ENCODE measurements around the gene SOS2. TPM values are rescaled to one million over a fixed set of nuclear protein-coding genes. Genes with fewer than 3 reads are reported as not detected.

Gene SOS2
- total RNA-seq, 1 donor from 2014 or later = 32.0 TPM

- CTCF ChIA-PET = interaction anchor here (0.6 to 2.0 kb wide), 8 partner anchors 12 to 264 kb away, joined by 3 to 16 read pairs (median 4); partner anchors contain the start of gene NEMF
- intact Hi-C loops (cut with micrococcal nuclease) = loop anchor here (1.0 to 10.0 kb wide), 10 partner anchors 114 to 652 kb away; partner anchors contain the start of genes DMAC2L, L2HGDH, MAP4K5 and MGAT2
- peaks cover 51% of the 10 kb centered on the region for H3K4me1 Mint-ChIP-seq
- H3K4me3 Mint-ChIP-seq = peak within 1 kb of the TSS; percentile 95
- no peaks in the 10 kb centered on the region for H3K9me3 Mint-ChIP-seq
- ATAC-seq (ENCODE audit: low read depth) (peak; percentile 96), DNase-seq (peak; percentile 97)
- peak within 1 kb of the TSS; percentile 97 for H3K27ac Mint-ChIP-seq
- TF ChIP-seq CTCF (IDR thresholded peaks at IDR 0.05) = no peak
- H3K27me3 Mint-ChIP-seq = no peaks in the 10 kb centered on the region
- H3K36me3 Mint-ChIP-seq (ENCODE audit: low read depth) = peaks cover 52% of the 10 kb centered on the region
- POLR2A ChIA-PET = interaction anchor here (0.6 to 6.1 kb wide), 32 partner anchors 10 to 530 kb away, joined by 3 to 84 read pairs (median 5); partner anchors contain the start of genes ARF6, DMAC2L, DNAAF2 and KLHDC2
Measured at GRCh38 chr14:50116181-50116956, 115.0 kb downstream of the SOS2 start, which contains the start of gene VCPKMT. Gene VCPKMT, minus strand, starts transcription at chr14:50116572. Its CDS starts 20 bp downstream, at chr14:50116552.

- Mint-ChIP-seq H3K4me1 (peaks cover 61% of the 10 kb centered on the region), H3K4me3 (peak overlapping the region; percentile 56), H3K9me3 (no peaks in the 10 kb centered on the region), H3K36me3 (ENCODE audit: low read depth) (peaks cover 71% of the 10 kb centered on the region), H3K27me3 (no peaks in the 10 kb centered on the region), H3K27ac (peak overlapping the region; percentile 80)
- DNase-seq (no peak), ATAC-seq (ENCODE audit: low read depth) (peak; percentile 7)
- CTCF ChIA-PET = interaction anchor here (1.2 to 3.0 kb wide), 3 partner anchors 234 to 261 kb away, joined by 3 to 11 read pairs (median 9); partner anchors contain the start of gene NEMF
- POLR2A ChIA-PET = interaction anchor here (0.6 to 6.1 kb wide), 4 partner anchors 22 to 261 kb away, joined by 3 to 84 read pairs (median 4); partner anchors contain the start of gene NEMF
- intact Hi-C loops (cut with micrococcal nuclease) = loop anchor here (10.0 kb wide), 1 partner anchor 649 kb away; no protein-coding TSS in a partner anchor
- TF ChIP-seq CTCF (IDR thresholded peaks at IDR 0.05) = no peak
Measured at GRCh38 chr14:50113381-50114035, 117.9 kb downstream of the SOS2 start.

GRCh38 chr14:50110323-50111037, 120.9 kb downstream of the SOS2 start:
- Mint-ChIP-seq H3K27ac (peak overlapping the region; percentile 54), H3K27me3 (no peaks in the 10 kb centered on the region), H3K4me1 (peaks cover 49% of the 10 kb centered on the region), H3K36me3 (ENCODE audit: low read depth) (peaks cover 73% of the 10 kb centered on the region), H3K9me3 (no peaks in the 10 kb centered on the region), H3K4me3 (no peak overlapping the region)
- intact Hi-C loops (cut with micrococcal nuclease) = loop anchor here (10.0 kb wide), 1 partner anchor 646 kb away; no protein-coding TSS in a partner anchor
- POLR2A ChIA-PET = interaction anchor here (0.7 to 1.0 kb wide), 2 partner anchors 248 to 261 kb away, joined by 5 to 8 read pairs; no protein-coding TSS in a partner anchor
- TF ChIP-seq CTCF (IDR thresholded peaks at IDR 0.05) = no peak
- no peak for DNase-seq
- ATAC-seq (ENCODE audit: low read depth) = no peak
- CTCF ChIA-PET = no interaction called here

GRCh38 chr14:50109342-50109741, 122.0 kb downstream of the SOS2 start:
- Mint-ChIP-seq H3K27me3 (no peaks in the 10 kb centered on the region), H3K36me3 (ENCODE audit: low read depth) (peaks cover 67% of the 10 kb centered on the region), H3K4me1 (peaks cover 46% of the 10 kb centered on the region), H3K27ac (peak overlapping the region; percentile 20), H3K9me3 (no peaks in the 10 kb centered on the region), H3K4me3 (no peak overlapping the region)
- no peak for TF ChIP-seq CTCF (IDR thresholded peaks at IDR 0.05)
- POLR2A ChIA-PET = interaction anchor here (1.1 to 1.7 kb wide), 2 partner anchors 248 to 257 kb away, joined by 3 to 5 read pairs; partner anchors contain the start of gene NEMF
- ATAC-seq (ENCODE audit: low read depth) (no peak), DNase-seq (no peak)
- intact Hi-C loops (cut with micrococcal nuclease) = loop anchor here (1.0 kb wide), 1 partner anchor 256 kb away; no protein-coding TSS in a partner anchor
- CTCF ChIA-PET = interaction anchor here (1.1 kb wide), 1 partner anchor 257 kb away, joined by 4 read pairs; the partner anchor contains the start of gene NEMF

All from activated B cell treated with CpG ODN at 0.5 μM for 24 hours (primary cell).